HG02884 (cell line): ENCODE measurements around the gene MT1F.
"Not testable (repeated sequence)": the region's sequence is repeated elsewhere in the genome, so short reads cannot be mapped to it uniquely, and the experiment has no call there.

Source experiments
- ATAC-seq: cut with Tn5 transposase; IDR thresholded peaks from one replicate; pipeline ENCODE4 v1.9.1; 2021; ENCODE audit warnings: mild to moderate bottlenecking, moderate library complexity; ENCODE audit not compliant: unreplicated experiment

Gene MT1F

GRCh38 chr16:56657555-56658326, at the start of gene MT1F:
Gene MT1F (plus strand): TSS chr16:56657959. CDS start chr16:56658059, 100 bp downstream.
- no peak for ATAC-seq

- ATAC-seq = peak; percentile 87
Observed at GRCh38 chr16:56608043-56608875, 49.5 kb upstream of the MT1F start, which contains the start of gene MT2A. Gene MT2A (plus strand): TSS chr16:56608584. CDS start chr16:56608656, 72 bp downstream.

GRCh38 chr16:56608876-56609462, 48.8 kb upstream of the MT1F start:
- no peak for ATAC-seq

GRCh38 chr16:56609463-56609921, 48.3 kb upstream of the MT1F start:
- ATAC-seq = peak; percentile 39

GRCh38 chr16:56610017-56610608, 47.6 kb upstream of the MT1F start:
- no peak for ATAC-seq

- no peak for ATAC-seq
Observed at GRCh38 chr16:56610609-56611111, 47.1 kb upstream of the MT1F start.

GRCh38 chr16:56611281-56611833, 46.4 kb upstream of the MT1F start:
- ATAC-seq = no peak

- ATAC-seq = no peak
Observed at GRCh38 chr16:56613706-56614105, 44.1 kb upstream of the MT1F start.

- no peak for ATAC-seq
Observed at GRCh38 chr16:56614549-56614991, 43.2 kb upstream of the MT1F start.

- ATAC-seq = no peak
Observed at GRCh38 chr16:56615353-56615752, 42.4 kb upstream of the MT1F start.

- ATAC-seq = no peak
Observed at GRCh38 chr16:56616608-56617211, 41.0 kb upstream of the MT1F start.

- ATAC-seq = no peak
Observed at GRCh38 chr16:56617212-56618085, 40.3 kb upstream of the MT1F start.

GRCh38 chr16:56618138-56618537, 39.6 kb upstream of the MT1F start:
- no peak for ATAC-seq

GRCh38 chr16:56620339-56620897, 37.3 kb upstream of the MT1F start:
- no peak for ATAC-seq

- not testable (repeated sequence) for ATAC-seq
Observed at GRCh38 chr16:56621665-56622445, 35.9 kb upstream of the MT1F start.

- not testable (repeated sequence) for ATAC-seq
Observed at GRCh38 chr16:56623184-56623583, 34.6 kb upstream of the MT1F start.

GRCh38 chr16:56623637-56624036, 34.1 kb upstream of the MT1F start:
- ATAC-seq = no peak
